Smooth muscle cell (in vitro differentiated cells): Measurements from ENCODE around the gene GAL3ST3. TPM values are rescaled to one million over a fixed set of nuclear protein-coding genes. Genes with fewer than 3 reads are reported as not detected.

Experiments used
- DNase-seq: peaks from one replicate; lab custom pipeline; 2025; ENCODE audit not compliant: unreplicated experiment; lab: John Stamatoyannopoulos, UW
- H2AFZ ChIP-seq: fragments of 200-600 bp; sonication (generic); 2 replicates; pipeline ENCODE4 v1.6.0; 2016; ENCODE audit warnings: antibody characterized with exemption, low read depth, mild to moderate bottlenecking
- H3F3A ChIP-seq: fragments of 200-600 bp; sonication (generic); 2 replicates; pipeline ENCODE4 v1.6.0; 2017; ENCODE audit warnings: antibody characterized with exemption, low read depth
- H3K27ac ChIP-seq: fragments of 200-600 bp; sonication (generic); 2 replicates; pipeline ENCODE4 v1.5.1; 2016; ENCODE audit warnings: low read depth, mild to moderate bottlenecking
- H3K27me3 ChIP-seq: fragments of 200-600 bp; sonication (generic); 2 replicates; pipeline ENCODE4 v1.6.1; 2016; ENCODE audit warnings: low read depth, mild to moderate bottlenecking
- H3K36me3 ChIP-seq: fragments of 200-600 bp; sonication (generic); 2 replicates; pipeline ENCODE4 v1.5.1; 2016; ENCODE audit warnings: low read depth
- H3K4me1 ChIP-seq: fragments of 200-600 bp; sonication (generic); 2 replicates; pipeline ENCODE4 v1.5.1; 2016; ENCODE audit warnings: low read depth
- H3K4me2 ChIP-seq: fragments of 200-600 bp; sonication (generic); 2 replicates; pipeline ENCODE4 v1.6.0; 2016; ENCODE audit warnings: mild to moderate bottlenecking
- H3K4me3 ChIP-seq: fragments of 200-600 bp; sonication (generic); 2 replicates; pipeline ENCODE4 v1.5.1; 2016; ENCODE audit warnings: mild to moderate bottlenecking
- H3K79me2 ChIP-seq: fragments of 200-600 bp; sonication (generic); 2 replicates; pipeline ENCODE4 v1.6.0; 2016; ENCODE audit warnings: low read depth, mild to moderate bottlenecking
- H3K9ac ChIP-seq: fragments of 200-600 bp; sonication (generic); 2 replicates; pipeline ENCODE4 v1.6.0; 2016; ENCODE audit warnings: low read depth
- H3K9me3 ChIP-seq: fragments of 200-600 bp; sonication (generic); replicated peaks from 2 replicates; pipeline ENCODE4 v1.5.1; 2016; ENCODE audit warnings: low read depth
- H4K20me1 ChIP-seq: fragments of 200-600 bp; sonication (generic); 2 replicates; pipeline ENCODE4 v1.6.0; 2016; ENCODE audit warnings: low read depth
- WGBS: methylation state at CpG from one replicate; pipeline ENCODE4 v1.1.7; 2016; ENCODE audit warnings: low lambda C conversion rate; 5-methylcytosine and 5-hydroxymethylcytosine counted together
- polyA plus RNA-seq: library from polyadenylated mRNA; unstranded; fragments of >200 nt; fragmentation: Nextera tagmentation; extraction: Ambion mirVana; gene quantifications from 2 replicates; pipeline ENCODE4 v1.2.1, GENCODE V29; 2016
- total RNA-seq: library from RNA; depleted of rRNA; stranded (reverse); fragments of >200 nt; gene quantifications from 2 replicates; pipeline ENCODE4 v1.2.3, GENCODE V29; 2014
- TF ChIP-seq, protein P1 (sequence below): fragments of 200-600 bp; sonication (generic); IDR thresholded peaks from 2 replicates; pipeline ENCODE4 v1.5.1; 2017; ENCODE audit warnings: borderline replicate concordance, mild to moderate bottlenecking, antibody characterized with exemption; ENCODE audit not compliant: insufficient read depth, poor library complexity, severe bottlenecking

Gene GAL3ST3
- total and polyA plus RNA-seq, 2 experiments from 2014 or later, result 0.23 to 0.27 TPM

GRCh38 chr11:66072518-66072917 is 23.6 kb upstream of the GAL3ST3 start:
- Histone ChIP-seq H4K20me1 (peaks cover 64% of the 10 kb centered on the region), H3K9me3 (no peaks in the 10 kb centered on the region), H3K27me3 (no peaks in the 10 kb centered on the region), H3K4me3 (peak overlapping the region; percentile 70), H3K36me3 (no peaks in the 10 kb centered on the region), H3F3A (peaks cover 6% of the 10 kb centered on the region), H3K27ac (peak overlapping the region; percentile 70), H3K9ac (peak overlapping the region; percentile 7), H2AFZ (no peak overlapping the region), H3K4me1 (peaks cover 13% of the 10 kb centered on the region), H3K4me2 (peak overlapping the region; percentile 94), H3K79me2 (peaks cover 72% of the 10 kb centered on the region)
- no peak for DNase-seq
- TF ChIP-seq, protein P1, sequence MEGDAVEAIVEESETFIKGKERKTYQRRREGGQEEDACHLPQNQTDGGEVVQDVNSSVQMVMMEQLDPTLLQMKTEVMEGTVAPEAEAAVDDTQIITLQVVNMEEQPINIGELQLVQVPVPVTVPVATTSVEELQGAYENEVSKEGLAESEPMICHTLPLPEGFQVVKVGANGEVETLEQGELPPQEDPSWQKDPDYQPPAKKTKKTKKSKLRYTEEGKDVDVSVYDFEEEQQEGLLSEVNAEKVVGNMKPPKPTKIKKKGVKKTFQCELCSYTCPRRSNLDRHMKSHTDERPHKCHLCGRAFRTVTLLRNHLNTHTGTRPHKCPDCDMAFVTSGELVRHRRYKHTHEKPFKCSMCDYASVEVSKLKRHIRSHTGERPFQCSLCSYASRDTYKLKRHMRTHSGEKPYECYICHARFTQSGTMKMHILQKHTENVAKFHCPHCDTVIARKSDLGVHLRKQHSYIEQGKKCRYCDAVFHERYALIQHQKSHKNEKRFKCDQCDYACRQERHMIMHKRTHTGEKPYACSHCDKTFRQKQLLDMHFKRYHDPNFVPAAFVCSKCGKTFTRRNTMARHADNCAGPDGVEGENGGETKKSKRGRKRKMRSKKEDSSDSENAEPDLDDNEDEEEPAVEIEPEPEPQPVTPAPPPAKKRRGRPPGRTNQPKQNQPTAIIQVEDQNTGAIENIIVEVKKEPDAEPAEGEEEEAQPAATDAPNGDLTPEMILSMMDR, result no peak
- 87% methylated on average over 8 of the region's 8 CpGs for WGBS

DNA sequence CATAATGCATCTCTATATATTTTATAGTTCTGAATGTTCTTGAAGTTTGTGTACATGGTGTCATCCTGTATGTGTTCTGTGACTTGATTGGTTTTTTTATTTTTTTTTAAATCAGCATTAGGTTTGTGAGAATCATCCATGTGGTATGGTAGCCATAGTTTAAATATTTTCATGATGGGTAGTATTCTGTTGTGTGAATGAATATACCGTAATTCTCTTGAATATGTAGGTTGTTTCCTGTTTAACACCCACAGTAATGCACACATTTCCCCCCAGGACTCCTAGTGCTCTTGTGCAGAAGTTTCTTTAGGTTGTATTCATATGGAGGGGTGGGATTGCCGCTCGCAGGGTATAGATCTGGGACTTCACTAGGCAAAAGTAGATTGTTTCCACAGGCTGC is 23.1 kb upstream of the GAL3ST3 start:
- DNase-seq, result no peak
- peaks cover 65% of the 10 kb centered on the region for H4K20me1 ChIP-seq

DNA sequence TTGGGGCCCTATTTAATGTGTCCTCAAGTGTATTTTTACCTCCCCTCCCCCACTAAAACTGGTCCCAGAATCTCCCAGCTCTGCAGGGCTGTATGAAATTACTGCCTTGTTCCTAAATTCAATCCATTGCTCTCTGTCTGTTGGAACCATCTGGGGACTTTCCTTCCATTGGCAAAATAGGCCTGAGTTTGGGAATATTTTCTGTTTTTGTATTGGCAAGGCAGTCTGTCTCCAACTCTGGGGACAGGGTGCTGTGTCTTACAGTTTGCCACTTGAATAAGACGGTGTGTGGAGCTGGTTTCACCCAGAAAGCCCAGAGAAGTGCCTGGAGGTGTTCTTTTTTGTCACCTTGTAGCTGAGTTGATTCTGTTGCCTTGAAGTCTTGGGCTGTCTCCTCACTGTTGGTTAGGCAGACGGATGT is 22.4 kb upstream of the GAL3ST3 start:
- Histone ChIP-seq H3K79me2 (peaks cover 61% of the 10 kb centered on the region), H3K27me3 (no peaks in the 10 kb centered on the region), H2AFZ (no peak overlapping the region), H3K9ac (peak overlapping the region; percentile 76), H3F3A (peaks cover 18% of the 10 kb centered on the region), H3K4me2 (peak overlapping the region; percentile 94), H3K4me3 (peak overlapping the region; percentile 70), H3K9me3 (no peaks in the 10 kb centered on the region), H3K27ac (peak overlapping the region; percentile 70), H3K4me1 (peaks cover 13% of the 10 kb centered on the region), H3K36me3 (no peaks in the 10 kb centered on the region), H4K20me1 (peaks cover 65% of the 10 kb centered on the region)
- TF ChIP-seq, protein P1, result no peak
- WGBS, result 10% methylated on average over 2 of the region's 2 CpGs
- no peak for DNase-seq

More for the DNA sequence above, 23.1 kb upstream of the GAL3ST3 start:
- Histone ChIP-seq H3K4me1 (peaks cover 13% of the 10 kb centered on the region), H3K9me3 (no peaks in the 10 kb centered on the region), H3K27me3 (no peaks in the 10 kb centered on the region), H3K79me2 (peaks cover 67% of the 10 kb centered on the region), H3K27ac (peak overlapping the region; percentile 70), H3K4me3 (peak overlapping the region; percentile 70), H3K36me3 (no peaks in the 10 kb centered on the region), H3K4me2 (peak overlapping the region; percentile 94), H2AFZ (no peak overlapping the region), H3K9ac (peak overlapping the region; percentile 76), H3F3A (peaks cover 11% of the 10 kb centered on the region)
- WGBS, result 68% methylated on average over 3 of the region's 3 CpGs
- TF ChIP-seq, protein P1, result no peak
